ENCODE results near the gene SDK1.

The SDK1 gene

GRCh38 chr7:3436112-3436511, 135.1 kb downstream of the SDK1 start:
- no peak for TF ChIP-seq CTCF (conservative IDR thresholded peaks at IDR 0.05; ENCODE audit: low read depth, low read length)
- H3K4me3 ChIP-seq (ENCODE audit: low read depth, low read length): no peak overlapping the region
- no peak for DNase-seq (ENCODE audit: low read depth)

GRCh38 chr7:3436746-3437145, 135.7 kb downstream of the SDK1 start:
- DNase-seq (ENCODE audit: low read depth): peak; percentile 76
- peak overlapping the region; percentile 25 for H3K4me3 ChIP-seq (ENCODE audit: low read depth, low read length)
- TF ChIP-seq CTCF (conservative IDR thresholded peaks at IDR 0.05; ENCODE audit: low read depth, low read length): no peak

- peak overlapping the region; percentile 47 for H3K4me3 ChIP-seq (ENCODE audit: low read depth, low read length)
These were observed 136.4 kb downstream of the SDK1 start for GRCh38 chr7:3437467-3437866.

GRCh38 chr7:3438352-3438751, 137.3 kb downstream of the SDK1 start:
- DNase-seq (ENCODE audit: low read depth): no peak
- no peak overlapping the region for H3K4me3 ChIP-seq (ENCODE audit: low read depth, low read length)
- TF ChIP-seq CTCF (conservative IDR thresholded peaks at IDR 0.05; ENCODE audit: low read depth, low read length): no peak

More at GRCh38 chr7:3437467-3437866, 136.4 kb downstream of the SDK1 start:
- TF ChIP-seq CTCF (conservative IDR thresholded peaks at IDR 0.05; ENCODE audit: low read depth, low read length): no peak
- no peak for DNase-seq (ENCODE audit: low read depth)

- peak; percentile 96 for DNase-seq (ENCODE audit: low read depth)
- TF ChIP-seq CTCF (conservative IDR thresholded peaks at IDR 0.05; ENCODE audit: low read depth, low read length): no peak
- no peak overlapping the region for H3K4me3 ChIP-seq (ENCODE audit: low read depth, low read length)
These were observed 138.4 kb downstream of the SDK1 start for GRCh38 chr7:3439333-3440030.

- DNase-seq (ENCODE audit: low read depth): no peak
- H3K4me3 ChIP-seq (ENCODE audit: low read depth, low read length): no peak overlapping the region
- TF ChIP-seq CTCF (conservative IDR thresholded peaks at IDR 0.05; ENCODE audit: low read depth, low read length): no peak
These were observed 139.5 kb downstream of the SDK1 start for GRCh38 chr7:3440509-3440908.

- no peak for TF ChIP-seq CTCF (conservative IDR thresholded peaks at IDR 0.05; ENCODE audit: low read depth, low read length)
- no peak overlapping the region for H3K4me3 ChIP-seq (ENCODE audit: low read depth, low read length)
- DNase-seq (ENCODE audit: low read depth): no peak
These were observed 142.7 kb downstream of the SDK1 start for GRCh38 chr7:3443716-3444115.

All from choroid plexus epithelial cell (primary cell).